Central memory CD4-positive, alpha-beta T cell (primary cell): ENCODE results near the gene BANF2.

Experiments used
- DNase-seq: peaks from one replicate; pipeline ENCODE4 v3.0.0; 2022

Gene BANF2

DNA sequence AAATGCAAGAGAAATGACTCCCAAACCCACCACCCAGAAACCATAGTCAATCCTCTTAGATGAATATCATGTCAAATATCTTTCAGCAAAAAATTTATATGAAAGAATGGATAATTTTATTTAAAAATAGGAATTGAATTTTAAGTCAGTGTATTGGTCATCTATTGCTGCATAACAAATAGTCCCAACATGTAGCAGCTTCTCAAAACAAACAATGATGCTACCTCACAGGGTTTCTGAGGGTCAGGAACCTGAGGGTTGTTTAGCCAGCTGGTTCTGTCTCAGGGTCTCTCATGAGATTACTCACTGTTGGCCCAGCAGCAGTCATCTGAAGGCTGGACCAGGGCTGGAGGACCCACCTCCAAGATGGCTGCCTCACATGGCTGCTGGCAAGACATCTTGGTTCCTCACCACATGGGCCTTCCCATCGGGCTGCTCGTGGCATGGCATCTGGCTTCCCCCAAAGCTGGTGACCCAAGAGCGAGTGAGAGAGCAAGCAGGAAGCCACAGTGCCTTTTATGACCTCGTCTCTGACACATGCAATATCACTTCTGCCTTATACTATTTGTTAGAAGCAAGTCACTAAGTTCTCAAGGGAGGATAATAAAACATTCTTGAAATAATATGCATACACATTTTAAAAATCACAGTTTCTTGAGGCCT, 36.3 kb downstream of the BANF2 start:
- no peak for DNase-seq

DNA sequence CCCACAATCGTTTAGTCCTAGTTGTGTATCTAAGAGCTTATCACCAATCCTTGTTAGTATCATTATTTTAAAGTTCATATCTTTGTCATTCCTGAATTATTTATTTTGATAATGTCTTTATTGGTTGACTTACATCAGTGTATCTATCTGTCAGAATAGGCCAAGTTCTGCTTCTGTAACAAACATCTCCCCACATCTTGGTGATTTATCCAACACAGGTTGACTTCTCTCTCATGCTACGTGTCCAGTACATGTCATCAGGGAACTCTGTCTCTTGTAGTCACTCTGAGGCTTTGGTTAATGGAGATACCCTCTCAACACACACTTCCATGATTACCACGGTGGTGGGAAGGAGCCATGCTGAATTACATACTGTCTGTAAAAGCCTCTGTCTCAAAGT, 38.4 kb downstream of the BANF2 start:
- DNase-seq, result no peak

DNA sequence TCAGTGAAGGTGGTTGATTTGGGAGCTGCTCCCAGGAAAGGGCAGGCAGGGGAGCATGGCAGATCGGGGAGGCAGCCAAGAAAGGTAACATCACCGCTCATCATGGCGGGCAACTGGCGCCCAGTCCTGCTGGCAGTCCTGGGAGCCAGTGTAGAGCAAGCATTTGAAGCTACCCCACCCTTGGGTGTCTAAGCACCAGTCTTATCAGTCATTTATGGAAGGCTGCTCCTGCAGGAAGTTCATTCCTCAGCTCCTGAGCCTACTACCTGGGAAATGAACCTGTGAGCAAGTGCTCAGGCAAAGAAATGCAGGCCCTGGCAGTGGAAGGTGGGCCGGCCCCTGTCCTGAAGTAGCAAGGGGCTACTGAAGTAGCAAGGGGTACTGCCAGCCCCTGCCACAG, 41.5 kb downstream of the BANF2 start:
- DNase-seq, result no peak

DNA sequence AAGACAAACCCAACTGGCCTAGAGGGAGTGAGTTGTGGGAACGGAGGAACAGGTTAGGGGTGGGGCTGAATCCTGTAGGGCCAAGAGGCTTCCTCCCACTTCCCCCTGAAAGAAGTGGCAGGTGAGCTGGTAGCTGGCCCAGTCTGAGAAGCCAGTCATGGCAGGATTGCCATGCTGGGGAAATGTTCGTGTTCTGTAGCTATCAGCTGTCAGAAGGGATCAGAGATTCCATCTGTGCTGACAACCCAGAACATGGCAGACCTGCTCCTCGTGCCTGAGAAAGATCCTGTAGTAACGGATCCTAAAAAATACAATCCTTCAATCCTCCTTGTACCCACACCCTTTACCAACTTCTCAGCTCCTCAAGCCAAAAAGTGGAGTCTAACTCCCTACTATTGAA, 43.0 kb downstream of the BANF2 start:
- DNase-seq, result no peak

DNA sequence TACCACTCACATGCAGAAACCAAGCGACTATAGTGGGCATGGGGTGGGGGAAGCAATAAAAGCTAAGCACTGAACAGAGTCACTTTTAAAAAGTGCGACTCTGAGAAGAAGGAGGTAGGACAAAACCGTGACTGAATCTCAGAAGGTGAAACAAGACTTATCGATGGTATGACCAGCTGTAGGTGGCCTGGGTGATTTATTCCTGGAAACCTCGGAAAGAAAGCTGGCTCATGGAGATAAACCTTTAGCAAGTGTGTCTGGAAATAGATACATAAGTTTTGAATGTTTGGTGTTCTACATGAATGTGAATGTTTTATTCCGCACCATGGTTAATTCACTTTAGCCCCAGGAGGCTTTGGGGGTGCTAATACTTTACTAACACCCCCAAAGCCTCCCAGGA, 43.9 kb downstream of the BANF2 start:
- no peak for DNase-seq

DNA sequence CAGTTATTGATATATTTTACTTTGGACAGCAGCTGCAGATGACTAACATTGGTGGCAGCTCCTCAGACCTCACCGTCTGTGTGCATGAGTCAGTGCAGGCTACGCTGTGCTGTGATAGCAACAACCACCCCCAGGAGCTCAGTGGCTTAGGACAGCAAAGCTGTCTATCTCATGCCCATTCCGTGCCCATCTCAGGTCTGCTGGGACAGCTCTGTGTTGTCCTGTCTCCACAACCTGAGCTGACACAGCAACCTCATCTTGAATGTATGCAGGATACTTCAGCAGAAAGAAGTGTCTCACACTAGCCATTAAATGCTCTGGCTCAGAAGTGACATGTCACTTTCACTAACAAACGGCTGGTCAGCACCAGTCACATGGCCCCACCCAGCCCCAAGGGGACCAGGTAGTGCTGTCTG, 47.7 kb downstream of the BANF2 start:
- no peak for DNase-seq

DNA sequence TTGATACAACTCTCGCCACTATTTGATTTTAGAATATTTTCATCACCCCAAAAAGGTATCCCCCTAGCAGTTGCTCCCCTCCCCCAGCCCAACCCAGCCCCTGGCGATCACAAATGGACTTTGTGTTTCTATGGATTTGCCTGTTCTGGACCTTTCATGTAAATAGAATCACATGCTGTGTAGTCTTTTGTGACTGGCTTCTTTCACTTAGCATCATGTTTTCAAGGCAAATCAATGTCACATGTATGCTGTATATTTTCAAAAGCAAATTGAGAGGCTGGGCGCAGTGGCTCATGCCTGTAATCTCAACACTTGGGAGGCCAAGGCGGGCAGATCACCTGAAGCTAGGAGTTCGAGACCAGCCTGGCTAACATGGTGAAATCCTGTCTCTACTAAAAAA, 48.5 kb downstream of the BANF2 start:
- DNase-seq, result no peak

DNA sequence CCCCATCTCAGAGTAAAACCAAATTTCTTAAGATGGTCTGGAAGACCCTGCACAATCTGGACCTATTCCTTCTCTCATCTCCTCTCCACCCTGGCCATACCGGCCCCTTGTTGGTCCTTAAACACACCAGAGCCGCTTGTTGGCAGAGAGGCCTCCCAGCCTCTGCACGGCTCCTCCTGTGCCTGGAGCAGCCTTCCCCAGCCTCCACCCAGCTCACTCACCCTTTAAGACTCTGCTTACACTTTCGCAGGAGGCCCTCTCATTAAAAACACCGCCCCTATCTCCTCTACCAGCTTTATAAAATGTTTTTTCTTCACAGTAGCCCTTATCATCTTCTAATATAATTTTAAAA, 49.8 kb downstream of the BANF2 start:
- DNase-seq, result no peak

DNA sequence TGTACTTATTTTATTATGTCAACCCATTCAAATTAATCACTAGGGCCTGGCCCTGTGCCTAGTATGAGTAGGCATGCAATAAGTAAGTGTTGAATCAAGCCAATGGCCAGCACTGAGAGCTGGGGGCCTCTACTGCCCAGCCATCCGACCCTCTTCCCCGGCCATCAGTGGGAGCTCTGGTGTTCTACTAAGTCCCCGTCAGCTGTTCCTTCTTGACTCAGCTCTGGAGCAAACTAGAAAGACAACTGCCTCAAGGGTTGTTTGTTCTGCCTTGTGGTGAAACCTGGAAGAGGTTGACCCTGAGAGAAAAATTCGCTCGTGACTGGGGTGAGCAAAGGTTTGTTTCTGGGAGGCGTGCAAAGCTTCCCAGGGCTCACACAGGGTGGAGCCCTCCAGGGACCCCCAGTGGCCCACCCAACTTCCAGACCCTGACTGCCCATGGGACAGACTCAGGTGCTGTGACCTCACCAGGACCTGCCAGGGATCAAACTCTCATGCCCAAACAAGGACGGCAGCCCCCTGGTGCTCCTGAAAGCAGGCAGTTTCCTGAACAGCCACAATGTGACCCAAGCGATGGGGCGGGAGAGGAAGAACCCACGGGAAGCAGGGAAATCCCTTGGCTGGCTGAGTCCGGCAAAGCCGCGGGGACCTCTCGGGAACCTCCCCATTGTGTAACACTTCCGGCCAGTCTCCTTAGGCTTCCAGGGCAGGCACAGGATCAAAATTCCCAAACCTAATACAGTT, 50.4 kb downstream of the BANF2 start:
- no peak for DNase-seq

DNA sequence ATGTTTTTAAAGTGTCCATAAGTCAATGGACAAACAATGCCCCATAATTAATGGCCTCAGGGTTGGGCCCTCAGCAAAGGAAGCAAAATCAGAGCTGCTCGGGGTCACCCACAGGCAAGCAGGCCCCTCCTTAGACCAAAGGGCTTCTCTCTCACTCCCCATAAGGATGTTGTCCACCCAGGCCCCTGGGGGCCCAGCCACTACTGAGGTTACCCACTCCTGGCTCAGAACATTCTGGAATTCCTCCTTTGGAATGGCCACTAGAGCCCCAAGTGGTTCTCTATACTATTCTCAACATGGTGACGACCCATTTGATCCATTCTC, 50.9 kb downstream of the BANF2 start:
- DNase-seq, result no peak

DNA sequence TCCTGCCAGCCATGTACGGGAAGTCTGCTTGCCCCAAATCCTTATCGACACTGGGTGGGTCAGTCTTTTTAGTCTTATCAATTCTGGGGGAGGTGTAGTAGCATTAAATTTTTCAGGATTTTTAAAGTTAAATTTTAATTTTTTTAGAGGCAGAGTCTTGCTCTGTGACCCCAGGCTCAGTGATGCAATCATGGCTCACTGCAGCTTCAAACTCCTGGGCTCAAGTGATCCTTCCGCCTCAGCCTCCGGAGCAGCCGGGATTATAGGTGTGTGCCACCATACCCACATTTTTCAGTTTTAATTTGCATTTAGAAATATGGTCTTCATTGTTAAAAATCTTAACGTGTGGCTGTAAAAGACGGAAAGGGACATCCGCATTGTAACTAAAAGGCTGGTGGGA, 51.9 kb downstream of the BANF2 start:
- no peak for DNase-seq

DNA sequence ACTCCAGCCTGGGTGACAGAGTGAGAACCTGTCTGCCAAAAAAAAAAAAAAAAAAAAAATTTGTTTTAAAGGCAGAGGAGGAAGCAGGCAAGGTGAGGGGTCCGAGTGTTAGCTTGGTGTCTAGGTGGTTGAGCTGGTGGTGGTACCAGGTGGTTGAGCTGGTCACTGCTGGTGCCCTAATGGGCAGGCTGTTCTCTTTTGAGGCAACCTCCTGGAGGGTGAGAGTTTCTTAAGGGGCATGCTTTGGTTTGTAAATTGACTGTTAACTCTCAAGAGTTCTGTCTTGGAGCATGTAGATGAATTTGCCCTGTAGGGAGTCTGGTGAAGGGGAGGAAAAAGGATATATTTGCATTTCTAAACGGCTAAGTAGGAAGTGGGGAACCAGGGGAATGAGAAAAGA, 52.7 kb downstream of the BANF2 start:
- no peak for DNase-seq

DNA sequence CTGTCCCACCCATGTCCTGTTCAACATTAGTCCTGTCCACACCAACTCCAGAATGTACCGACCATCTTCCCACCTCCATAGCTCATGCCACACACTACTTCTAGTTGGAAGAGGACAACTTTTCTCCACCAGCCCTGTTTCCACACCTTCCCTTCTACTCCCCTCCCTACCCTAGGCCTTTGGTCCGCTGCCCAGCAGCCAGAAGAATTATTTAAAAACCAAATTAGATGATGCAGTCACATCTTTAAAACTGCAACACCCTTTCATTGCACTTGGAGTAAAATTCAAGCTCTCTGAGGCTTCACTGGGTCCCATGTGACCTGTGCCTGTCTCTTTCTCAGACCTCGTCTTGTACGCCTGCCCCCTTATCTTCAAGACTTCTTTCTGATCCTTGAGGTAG, 53.8 kb downstream of the BANF2 start:
- DNase-seq, result no peak

DNA sequence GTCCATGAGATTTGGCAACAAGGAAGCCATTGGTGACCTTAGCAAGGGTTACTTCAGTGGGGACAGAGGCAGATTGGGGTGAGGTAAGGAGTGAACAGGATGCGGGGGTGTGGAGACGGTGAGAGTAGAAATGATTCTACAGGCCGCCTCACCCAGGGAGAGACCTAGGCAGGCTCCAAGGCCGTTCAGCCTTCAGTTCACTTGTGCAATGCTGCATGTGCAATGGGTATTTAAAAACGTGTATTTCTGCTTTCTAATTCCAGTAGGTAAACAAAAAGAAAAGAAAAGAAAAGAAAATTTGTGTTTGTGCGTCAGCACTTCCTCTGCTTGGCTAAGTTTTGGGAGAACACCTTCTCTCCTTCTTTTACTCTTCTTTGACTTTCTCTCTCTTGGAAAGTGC, 56.8 kb downstream of the BANF2 start:
- DNase-seq, result no peak

DNA sequence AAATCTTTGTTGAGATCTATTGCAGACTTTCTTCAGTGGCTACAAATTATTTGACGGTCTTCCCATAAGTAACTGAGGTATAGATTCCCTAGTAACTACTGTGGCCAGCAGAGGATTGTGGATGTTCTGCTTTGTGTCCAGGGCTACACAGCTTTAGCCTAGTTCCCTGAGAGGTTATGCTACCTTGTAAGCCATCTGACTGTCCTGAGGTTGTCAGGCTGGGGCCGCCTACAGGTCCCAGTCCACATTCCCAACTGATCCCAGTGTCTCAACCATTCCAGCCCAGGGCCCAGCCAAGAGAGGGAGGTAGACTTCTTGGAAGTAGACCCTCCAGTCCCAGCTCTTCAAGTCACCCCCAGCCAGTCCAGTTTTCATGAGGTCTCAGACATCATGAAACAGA, 57.7 kb downstream of the BANF2 start:
- no peak for DNase-seq

DNA sequence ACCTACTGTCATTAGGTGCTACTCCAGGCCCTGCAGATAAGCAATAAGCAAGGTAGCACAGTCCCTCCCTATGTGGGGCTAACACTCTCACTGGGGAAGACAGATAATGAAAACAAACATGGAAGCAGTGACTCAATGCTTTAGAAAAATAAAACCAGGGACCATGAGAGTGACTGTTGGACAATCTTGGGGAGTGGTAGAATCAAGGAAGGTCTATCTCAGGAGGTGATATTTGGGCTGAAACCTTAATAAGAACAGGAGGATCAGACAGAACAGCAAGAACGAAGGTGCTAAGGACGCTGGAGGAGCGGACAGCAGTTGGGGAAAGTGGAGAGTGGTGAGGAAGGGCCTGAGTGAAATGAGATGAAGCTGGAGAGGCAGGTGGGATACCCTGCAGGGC, 58.2 kb downstream of the BANF2 start:
- DNase-seq, result no peak

DNA sequence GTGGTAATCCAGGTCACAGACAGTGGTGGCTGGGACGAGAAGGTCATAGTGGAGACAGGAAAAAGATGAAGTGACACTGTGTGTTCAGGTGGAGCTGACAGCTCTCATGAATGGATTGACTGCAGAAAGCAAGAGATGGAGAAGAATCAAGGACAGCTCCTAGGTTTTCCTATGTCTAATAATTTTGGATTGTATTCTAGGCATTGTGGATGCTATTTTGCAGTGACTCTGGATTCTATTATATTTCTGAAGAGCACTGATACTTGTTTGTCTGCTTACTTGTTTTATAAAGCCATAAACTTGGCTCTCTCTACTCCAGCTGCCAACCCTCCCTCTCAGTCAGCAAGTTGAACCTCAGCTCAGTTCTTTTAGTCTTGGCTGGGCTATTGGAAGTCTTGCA, 58.7 kb downstream of the BANF2 start:
- no peak for DNase-seq

DNA sequence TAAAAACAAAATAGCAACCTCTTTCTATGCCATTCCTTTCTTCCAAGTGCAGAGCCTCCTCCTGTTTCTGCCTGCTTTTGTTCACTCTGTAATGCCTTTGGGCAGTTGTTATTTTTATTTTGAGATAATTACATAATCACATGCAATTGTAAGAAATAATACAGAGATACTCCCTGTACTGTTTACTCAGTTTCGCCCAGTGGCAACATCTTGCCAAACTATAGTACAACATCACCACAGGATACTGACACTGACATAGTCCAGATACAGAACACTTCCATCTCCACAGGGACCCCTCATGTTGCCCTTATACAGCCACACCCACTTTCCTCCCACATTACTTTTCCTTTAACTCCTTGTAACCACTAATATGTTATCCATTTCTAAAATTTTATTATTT, 59.7 kb downstream of the BANF2 start:
- DNase-seq, result no peak

DNA sequence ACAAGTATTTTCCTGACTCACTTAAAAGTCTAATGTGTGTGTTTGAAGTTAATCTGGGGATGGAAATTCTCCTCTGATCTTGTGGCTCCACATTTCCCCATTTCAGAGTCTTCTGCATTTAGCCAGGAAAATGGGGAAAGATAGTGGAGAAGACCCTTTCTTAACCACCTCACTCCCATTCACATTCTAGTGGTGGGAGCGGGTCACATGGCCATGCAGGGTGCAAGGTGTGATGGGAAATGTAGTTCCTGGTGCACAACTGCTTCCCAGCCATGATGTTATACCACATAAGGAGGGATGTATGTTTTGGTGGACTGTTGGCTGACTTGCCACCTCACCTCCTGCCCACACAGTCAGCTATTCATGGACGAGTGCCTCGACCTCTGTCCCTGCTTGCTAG, 61.8 kb downstream of the BANF2 start:
- no peak for DNase-seq

DNA sequence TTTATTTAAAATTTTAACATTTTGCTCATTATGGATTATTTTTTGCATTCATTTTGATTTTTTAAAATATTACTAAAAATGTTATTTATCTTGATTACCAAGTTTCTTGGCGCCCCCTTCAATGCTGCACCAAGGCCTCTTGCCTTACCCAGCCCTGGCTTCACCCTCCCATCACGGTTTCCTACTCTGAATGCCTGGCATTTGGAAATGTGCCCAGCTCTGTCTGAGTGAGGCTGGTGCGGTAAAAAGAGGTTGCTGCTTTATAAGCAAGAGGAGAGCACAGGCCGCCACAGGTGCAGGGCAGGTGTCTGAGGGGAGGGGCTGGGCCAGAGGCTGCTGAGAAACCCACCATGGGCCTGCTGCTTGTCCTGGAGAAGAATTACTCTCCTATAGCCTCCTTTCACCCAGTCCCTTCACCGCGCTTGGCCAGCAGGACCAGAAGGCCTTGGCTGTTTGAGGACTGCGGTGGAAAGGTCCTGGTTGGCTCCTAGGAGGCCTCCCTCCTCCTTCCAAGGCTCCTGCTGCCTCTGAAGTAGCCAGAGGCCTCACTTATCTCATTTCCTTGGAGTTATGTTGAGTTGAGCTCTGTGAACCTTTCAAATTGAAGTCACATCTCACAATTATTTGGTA, 62.6 kb downstream of the BANF2 start:
- DNase-seq, result no peak

DNA sequence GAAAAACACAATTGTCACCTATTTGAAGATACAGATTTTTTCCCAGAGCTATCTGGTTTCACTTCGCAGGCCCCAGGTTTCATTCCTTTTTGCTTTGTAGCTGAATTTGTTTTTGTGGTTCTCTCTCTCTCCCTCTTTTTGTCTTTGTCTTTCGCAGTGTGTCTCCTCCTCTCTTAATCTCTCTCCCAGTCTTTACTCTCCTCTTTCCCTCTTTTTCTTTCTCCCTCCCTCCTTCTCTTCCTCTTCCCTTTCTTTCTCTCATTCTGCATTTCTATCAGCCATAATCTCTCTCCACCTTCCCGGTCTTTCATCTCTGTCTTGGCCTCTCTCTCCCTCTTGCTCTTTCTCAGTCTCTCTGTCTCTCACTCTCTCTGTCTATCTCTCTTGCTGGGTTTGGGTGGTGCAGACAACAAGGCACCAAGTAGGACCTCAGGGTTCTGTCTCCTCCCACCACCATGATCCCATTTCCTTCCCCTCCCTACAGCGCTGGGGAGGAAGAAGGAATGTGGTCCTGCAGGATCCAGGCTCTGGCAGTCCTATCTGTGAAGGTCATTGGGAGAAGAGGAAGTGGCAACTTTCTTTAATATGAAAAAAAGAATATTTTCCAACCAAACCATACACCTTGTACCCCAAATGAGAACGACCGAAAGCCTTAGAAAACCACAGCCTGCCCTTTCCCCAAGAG, 63.2 kb downstream of the BANF2 start:
- no peak for DNase-seq

DNA sequence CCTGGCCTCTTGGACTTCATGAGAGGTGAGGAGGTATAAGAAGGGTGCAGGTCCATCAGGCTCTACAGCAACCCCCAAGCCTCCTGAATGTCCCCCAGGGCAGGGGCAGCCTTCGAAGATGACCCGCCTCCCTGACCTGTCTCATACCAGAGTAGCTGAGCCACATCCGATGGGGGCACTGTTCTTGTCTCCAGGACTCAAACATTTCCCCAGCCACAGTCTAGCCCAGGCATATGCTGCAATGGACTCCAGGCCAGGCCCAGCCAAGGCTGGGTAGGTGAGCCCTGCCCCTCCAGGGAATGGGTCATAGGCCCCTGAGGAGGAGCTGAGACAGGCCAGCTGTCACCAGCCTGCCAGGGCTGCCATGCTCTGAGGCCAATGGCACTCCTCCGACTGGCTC, 65.3 kb downstream of the BANF2 start:
- no peak for DNase-seq

DNA sequence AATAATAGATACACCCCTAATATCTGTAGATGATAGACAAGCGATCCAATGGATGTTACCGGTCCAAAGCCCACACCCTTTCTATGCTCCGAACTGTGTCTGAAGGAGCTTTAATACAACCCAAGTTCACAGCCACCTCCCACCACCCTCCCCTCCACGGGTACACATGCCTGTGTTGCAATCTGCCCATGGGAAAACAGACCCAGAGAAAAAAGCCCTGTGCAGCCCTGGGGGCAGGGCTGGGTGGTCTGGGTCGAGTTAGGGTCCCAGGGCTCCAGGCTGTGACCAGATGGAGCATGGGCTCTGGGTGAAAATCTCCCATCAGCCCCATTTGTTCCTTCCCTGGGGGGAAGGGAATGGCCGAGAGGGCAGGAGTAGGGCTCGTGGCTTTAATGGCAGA, 65.8 kb downstream of the BANF2 start:
- no peak for DNase-seq

DNA sequence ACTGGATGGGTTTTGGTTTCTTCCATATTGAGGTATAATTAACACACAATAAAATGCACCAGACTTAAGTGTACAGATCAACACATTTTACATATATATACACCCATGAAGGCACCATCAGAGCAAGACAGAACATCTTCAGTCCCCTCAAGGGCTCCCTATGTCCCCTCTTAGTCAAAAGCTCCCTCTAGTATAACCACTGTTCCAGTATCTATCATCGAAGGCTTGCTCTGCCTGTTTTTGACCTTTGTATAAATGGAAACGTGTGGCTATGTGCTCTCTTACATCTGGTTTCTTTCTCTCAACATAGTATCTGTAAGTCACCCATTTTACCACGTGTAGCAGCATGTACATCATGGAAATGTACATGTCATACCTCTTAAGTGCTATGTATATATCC, 66.5 kb downstream of the BANF2 start:
- DNase-seq, result no peak
